ENCODE measurements around the gene IL1RL2.

IL1RL2 gene

DNA sequence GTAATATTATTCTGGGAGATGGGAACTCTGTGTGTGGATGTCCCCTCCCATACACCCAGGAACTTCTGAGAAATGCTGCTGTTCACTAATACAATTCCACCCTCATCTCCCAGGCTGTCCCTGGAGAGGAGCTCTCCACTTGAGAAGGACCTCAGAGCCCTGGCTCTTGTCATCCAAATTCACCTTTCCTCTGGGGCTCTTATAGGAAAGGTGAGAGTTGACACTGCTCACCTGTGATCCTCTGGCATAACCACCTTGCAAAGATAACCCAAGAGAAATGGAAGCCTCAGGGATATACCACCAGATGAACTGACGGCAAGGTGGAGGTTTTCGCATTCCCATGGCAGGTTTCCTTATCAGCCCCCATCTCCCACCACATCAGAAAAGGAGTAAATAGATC is 52.0 kb downstream of the IL1RL2 start:
- no peak for DNase-seq (ENCODE audit: low read depth in 2 of 2)

DNA sequence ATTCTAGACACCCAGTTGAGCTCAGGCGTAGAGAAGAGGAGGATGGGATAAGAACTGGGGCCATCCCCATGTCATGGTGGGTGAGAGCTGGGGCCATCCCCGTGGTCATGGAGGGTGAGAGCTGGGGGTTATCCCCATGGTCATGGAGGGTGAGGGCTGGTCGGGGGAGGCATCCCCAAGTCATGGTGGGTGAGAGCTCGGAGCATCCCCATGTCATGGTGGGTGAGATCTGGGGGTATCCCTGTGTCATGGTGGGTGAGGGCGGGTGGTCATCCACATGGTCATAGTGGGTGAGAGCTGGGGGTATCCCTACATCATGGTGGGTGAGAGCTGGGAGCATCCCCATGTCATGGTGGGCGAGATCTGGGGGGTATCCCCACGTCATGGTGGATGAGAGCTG is 52.5 kb downstream of the IL1RL2 start:
- DNase-seq (ENCODE audit: low read depth in 2 of 2): no peak

DNA sequence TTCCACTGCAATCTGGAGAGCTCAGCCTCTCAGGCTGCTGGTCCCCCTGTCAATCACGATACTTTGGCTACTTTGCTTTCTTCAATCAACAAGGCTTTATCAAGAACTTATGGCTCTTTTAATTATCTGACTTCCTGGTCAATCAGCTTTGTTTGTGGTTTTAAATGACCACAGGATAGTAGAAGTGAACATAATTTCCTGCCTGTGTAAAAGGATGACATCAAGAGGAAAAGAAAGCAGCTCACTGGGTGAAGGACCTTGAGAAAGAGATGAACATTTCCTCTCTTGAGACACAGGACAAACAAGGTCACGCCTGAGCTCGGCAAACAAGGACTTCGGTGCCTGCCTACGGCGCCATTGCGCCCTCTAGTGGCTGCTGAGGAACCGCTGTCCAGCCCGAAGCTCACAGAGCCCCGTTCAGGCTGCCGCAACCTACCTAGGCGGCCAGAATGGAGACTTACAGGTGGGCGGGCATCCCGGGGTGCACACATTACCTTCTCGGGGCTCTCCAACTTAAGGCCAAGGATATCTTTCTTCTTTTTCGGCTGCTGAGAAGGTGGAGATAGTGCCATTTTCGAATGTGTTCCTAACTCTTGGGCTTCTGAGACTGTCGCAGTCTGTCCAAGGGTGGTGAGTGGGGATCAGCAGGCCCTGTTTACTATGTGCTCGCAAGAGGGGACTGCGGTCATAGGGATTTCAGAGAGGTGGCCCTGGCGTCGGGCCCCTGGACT is 54.0 kb downstream of the IL1RL2 start:
- peak; percentile 73 for DNase-seq (ENCODE audit: low read depth in 2 of 2)

DNA sequence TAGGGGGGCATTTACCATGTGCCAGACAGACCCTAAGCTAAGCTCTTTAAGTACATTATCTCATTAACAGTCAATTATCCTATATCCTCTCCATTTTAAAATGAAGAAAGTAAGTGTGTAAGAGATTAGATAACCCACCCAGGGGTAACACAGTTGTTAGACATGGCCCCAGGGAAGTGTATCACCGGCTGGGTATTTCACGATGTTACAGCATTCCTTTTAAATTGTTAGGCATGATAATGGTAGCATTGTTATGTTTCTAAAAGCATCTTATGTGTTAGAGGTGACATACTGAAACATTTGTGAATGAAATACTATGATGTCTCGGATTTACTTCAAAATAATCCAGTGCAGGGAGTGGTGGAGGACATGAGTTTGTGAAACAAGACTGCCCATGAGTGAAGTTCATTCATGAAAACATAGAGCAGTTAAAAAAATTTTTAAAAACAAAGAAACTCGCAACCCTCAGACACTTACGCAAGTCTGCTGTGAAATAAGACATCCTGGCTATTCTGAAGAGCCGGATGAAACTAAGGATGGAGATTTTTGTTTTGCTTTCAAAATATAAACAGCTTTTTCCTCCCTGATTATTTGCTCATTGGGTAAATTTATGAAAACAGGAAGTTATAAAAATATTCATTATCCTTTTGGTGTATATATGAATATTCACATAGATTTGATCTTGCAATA is 54.9 kb downstream of the IL1RL2 start:
- DNase-seq (ENCODE audit: low read depth in 2 of 2): no peak

DNA sequence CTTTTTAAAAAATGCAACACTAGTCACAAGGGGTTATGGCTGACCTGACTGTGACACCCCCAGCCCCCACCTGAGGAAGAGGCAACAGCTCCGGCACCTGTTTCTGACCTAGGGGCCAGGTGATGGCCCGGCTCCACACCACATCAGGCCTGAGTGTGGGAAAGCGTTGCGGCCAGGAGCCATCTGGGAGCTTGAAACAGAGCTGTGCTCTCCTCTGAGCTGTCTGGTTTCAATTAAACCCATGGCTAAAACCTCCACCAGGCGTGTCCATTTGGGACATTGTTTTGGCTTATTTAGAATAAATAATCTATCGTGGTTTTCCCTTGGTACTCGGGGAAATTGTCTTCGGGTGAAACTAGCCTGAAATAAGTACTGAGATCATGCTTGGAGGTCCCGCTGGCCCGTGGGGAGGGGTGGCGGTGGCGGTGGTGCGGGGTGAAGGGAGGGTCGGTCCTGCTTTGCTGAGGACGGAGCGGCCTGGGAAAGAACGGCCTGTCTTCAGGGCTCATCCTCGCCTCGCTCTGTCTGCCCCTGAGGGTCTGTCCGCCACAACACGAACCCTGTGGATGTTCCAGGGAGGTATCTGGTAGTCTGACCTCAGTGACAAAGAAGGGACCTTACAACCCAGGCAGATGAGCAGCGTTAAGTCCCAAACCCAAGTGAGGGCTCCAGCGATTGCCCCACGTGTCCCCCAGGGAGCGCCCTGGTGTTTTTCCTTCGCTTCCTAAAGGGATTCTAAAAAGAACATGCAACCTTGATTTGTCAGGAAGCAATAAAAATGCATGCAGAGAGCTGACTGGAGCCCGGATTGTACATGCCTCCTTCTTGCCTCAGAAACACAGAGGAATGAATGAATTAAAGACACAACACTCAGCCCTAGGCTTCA is 58.7 kb downstream of the IL1RL2 start:
- DNase-seq (ENCODE audit: low read depth in 2 of 2): peak in 1 of 2 experiments; percentile 33

DNA sequence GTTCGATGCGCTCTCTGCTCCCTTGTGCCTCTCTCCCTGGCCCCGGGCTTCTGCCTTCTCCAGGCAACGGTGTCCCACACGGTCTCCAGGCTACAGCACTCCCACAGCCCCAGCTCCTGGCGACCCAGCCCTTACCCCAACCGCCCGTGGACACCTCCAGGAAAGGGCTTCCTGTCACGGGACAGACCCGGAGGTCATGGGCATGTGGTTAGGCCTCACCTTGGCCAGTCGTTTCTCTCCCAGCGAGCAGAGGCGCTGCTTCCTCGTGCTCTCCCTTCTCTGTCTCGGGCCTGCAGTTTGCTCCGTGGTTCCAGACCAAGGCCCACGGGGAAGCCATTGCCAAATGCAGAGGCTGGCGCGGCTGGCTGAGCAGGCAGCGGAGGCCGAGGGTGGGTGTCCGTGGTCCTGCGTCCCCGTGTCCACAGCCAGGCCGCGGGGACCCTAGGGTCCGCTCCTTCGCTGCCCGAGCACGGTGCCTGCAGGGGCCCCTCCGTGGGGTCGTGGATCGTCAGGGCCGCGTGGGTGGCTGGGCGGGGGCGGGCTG is 63.5 kb downstream of the IL1RL2 start:
- DNase-seq (ENCODE audit: low read depth in 2 of 2): no peak

DNA sequence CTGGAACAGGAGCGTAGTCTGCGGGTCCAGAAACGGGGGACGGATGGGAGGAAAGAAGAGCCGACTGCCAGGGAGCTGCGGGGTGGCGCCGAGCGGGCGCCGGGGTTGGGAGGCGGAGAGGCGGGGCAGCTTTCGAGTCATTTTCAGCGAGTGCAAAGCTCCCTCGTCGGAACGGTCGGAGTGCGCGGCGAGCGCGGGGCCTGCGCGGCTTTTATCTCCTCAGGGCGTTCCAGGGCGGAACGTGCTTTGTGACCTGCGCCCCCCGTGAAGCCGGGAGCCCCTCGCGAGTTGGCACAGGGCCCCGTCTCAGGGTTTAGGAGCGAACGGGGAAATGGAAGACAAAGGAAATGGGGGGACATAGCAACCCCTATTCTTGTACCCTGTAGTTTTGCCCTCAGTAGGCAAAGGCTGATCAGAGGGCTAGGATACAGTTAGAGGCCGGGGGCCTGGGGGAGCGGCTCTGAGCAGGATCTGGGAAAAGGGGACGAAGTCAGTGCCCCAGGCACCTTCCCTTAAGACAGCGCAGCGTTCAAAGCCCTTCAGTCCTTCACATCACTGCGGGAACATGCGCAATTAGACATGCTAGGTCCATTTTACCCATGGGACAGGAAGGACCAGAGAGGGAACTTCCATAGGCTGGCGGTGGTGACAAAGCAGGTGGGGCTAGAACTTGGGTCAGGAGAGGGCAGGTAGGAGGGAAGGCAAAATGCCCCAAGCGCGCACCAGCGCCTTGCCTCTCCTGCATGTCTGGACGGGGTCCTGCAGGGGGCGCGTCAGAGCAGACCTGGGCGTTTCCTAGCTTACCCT is 64.4 kb downstream of the IL1RL2 start:
- no peak for DNase-seq (ENCODE audit: low read depth in 2 of 2)

DNA sequence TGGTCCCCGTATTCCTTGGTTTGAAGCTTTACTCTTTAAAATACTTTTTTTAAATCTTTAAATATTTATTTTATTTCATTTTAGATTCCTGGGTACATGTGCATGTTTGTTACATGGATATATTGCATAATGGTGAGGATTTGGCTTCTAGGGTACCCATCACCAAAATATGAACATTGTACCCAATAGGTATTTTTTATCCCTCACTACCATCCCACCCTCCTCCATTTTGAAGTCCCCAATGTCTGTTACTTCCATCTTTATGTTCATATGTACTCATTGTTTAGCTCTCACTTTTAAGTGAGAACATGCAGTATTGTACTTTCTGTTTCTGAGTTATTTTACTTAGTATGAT is 65.0 kb downstream of the IL1RL2 start:
- DNase-seq (ENCODE audit: low read depth in 2 of 2): no peak

DNA sequence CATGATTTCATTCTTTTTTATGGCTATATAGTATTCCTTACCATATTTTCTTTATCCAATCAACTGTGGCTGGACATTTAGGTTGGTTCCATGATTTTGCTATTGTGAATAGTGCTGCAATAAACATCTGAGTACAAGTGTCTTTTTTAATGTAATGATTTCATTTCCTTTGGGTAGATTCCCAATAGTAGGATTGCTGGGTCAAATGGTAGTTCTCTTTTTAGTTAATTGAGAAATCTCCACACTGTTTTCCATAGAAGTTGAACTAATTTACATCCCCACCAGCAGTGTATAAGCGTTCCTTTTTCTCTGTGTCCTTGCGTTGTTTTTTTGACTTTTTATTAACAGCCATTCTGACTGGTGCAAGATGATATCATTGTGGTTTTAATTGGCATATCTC is 65.4 kb downstream of the IL1RL2 start:
- no peak for DNase-seq (ENCODE audit: low read depth in 2 of 2)

DNA sequence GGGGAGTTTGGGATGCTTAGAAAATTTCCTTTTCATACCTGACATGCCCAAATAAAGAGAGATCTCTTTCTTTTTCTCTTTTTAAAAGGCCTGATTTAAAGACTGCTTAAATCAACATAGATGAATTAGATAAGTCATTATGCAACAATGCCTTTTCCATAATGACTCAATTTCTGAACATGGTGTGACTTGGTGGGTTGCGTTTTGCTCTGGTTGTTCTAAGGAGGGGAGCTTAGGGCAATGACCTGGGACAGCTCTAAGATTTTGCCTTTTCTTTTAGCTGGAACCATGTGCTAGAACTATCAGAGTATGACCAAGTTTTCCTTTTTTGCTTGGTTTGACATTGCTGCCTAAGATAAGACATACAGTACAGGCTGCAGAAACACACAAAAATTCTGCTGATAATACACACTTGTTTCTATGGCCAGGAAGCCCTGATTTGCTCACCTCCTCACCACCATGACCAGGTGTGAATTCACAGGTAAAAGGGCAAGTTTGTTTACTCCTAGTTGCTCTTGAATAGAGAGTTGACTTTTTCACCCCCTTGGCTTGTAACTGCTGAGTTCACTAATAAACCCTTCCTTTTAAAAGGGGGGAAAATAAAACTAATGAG is 66.4 kb downstream of the IL1RL2 start:
- no peak for DNase-seq (ENCODE audit: low read depth in 2 of 2)

DNA sequence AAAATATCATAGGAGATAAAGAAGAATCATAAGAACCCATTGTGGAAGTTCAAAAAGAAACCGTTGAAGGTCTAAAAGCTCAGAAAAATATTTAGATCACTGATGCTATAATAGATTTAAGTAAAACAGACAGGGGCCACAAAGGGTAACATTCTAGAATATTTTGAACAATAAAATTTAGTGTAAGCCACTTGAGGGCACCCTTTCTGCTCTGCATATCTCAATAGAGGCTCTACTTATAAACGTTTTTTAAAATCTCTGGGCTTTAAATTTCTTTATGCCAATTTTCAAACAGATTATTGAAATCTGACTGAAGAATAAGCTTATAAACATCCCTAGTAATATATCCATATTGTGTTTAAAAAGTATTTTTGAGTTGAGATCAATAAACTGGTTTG is 66.9 kb downstream of the IL1RL2 start:
- no peak for DNase-seq (ENCODE audit: low read depth in 2 of 2)

DNA sequence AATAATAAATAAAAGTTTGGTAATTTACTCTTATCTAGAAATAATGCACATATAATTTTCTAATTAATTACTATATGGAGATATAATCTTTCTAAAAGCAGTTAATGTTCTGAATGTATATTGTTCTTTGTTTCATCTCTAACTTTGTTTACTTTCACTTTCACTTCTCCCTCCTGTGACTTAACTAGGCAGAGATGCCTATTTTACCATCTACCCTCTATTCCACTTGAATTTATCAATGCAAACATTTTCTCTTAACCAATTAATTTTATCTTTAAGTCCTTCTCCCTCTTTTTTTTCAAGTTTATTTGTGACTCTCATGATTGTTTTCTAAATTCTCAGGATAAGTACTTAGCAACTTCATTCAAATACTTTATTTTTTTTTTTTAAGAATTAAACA is 69.5 kb downstream of the IL1RL2 start:
- DNase-seq (ENCODE audit: low read depth in 2 of 2): no peak

DNA sequence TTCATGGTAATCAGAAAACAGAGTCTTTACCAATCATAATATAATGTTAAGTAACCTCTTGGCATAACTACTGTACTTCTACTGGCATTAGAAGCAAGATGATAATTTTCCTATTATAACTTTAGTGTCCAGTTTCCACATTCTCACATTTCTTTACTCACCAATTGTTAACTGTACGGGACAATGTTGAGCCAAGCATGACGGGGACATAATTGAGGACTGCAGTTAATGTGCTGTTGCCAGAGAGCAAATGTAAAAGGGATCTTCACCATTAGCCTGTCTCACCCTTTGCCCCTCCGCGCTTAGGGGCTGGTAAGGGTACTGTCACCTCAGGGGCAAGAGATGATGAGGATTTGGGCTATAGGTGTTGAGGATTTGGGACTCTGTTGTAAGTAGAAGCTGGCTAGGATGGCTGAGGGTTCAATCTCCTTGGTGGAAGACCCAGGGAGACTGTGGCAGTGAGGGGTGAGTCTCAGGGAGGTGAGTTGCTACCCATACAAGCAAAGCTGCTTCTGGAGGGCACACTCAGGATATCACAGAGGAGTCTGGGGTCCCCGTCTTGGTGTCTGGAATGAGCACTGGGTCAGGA is 70.1 kb downstream of the IL1RL2 start:
- DNase-seq (ENCODE audit: low read depth in 2 of 2): no peak

DNA sequence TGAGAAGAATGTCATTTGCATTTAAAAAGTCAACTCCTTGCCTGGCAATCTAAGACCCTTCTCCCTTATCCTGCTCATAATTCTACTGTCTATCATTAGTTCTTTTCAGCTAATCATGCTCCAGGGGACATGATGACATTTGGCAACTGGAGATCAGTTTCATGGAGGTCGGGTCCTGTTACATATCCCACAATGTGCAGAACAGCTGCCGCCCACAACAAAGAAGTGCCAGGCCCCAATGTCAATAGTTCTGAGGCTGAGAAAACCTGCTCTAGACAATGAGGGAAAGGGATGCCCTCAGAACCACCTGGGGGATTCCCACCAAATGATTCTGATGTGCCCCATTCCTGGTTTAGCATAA is 71.2 kb downstream of the IL1RL2 start:
- DNase-seq (ENCODE audit: low read depth in 2 of 2): no peak

DNA sequence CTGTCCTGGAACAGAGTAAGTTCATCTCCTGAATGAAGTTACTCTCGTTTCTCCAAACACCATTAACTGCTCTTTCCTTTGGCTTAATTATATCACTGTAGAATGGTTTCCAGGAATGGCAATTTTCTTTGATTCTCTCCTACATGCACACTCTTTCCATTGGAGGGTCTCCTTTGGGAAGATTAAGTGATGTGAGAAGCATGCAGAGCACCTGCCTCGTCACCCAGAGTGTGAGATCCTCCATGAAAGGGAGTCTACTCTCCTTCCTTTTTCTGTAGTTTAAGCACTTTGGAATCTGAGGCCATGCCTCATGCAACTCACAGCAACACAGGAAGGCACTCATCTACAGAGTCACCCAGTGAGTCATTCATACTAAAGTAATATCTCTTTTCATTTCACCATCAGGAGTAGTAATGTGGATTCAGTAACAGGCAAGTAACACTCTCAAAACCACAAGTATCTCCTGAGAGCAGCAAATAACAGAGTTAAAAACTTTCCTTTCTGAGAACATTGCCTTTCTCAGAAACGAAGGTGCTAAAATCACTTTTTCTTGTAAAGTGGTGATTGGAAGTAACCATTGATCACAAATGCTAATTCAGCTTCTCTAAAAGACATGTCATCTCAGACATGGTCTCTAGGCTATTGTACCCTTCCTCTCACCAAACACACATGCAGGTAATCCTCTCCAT is 71.7 kb downstream of the IL1RL2 start:
- DNase-seq (ENCODE audit: low read depth in 2 of 2): peak; percentile 91

DNA sequence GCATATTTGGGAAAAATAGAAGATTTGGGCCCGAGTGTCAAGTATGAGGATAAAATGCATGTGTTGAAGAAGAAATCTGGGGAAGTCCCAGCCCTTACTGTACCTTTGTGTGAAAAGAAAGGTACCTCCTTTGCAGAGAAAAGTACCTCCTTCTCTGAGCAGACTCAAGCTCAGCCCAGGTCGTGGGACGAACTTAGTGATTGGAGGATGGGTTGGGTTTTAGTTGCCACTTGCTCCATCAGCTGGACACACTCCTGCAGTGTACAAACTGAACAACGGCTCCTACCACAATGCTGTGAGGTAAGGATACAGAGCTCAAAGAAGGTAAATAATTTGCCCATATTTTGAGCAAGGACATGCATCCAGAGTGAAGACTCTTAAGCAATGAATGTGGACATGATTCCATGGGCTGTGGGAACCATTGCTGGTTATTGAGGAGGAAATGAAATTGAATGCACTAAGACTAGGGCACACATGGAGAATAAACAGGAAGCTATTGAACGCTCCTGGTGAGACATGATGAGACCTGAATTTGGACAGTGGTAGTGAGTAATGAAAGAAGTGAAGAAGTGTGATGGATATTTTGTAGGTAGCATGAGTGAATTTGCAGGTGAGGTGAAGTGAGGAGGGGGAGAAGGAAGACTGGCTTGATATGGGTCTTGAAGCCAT is 74.8 kb downstream of the IL1RL2 start:
- no peak for DNase-seq (ENCODE audit: low read depth in 2 of 2)

DNA sequence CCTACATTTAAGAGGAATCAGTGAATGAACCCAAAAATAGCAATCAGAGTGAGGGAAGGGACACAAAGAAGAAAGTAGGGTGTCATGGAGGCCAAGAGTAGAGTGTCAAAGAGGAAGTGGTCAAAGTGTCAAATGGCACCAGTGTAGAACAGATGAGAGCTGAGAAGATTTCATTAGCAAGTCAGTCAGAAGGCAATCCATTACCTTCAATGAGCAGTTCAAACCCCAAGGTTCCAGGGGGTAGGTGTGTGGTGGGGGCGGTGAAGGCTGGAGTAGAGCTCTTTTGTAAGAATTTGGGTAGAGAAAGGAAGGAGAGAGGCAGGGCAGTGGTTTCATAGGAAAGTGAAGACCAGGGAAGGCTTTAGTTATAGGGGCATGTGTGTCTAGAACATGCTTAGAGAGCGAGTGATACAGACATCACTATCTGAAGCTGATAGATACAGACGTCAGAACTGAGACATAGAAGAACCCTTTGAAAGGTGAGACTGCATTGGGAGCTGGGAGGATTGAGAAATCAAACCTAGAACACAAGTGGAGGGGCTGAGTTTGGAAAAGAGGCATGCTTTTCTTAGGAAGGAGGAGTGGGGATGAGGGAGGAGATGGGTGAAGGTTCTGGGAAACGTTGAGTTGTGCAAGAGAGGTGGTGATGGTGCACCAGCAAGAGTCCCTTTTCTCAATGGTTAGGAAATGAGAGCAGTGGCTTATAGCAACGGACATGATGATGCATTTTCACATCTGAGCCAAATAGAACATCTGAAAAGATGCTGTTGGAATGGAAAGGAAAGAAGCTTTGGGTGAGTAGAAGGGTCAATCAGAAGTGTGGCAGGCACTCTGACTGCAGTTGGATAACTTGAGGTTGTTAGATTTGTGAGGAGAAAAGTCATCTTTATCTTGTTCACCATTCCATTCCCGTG is 75.7 kb downstream of the IL1RL2 start:
- peak in 1 of 2 experiments; percentile 40 for DNase-seq (ENCODE audit: low read depth in 2 of 2)

DNA sequence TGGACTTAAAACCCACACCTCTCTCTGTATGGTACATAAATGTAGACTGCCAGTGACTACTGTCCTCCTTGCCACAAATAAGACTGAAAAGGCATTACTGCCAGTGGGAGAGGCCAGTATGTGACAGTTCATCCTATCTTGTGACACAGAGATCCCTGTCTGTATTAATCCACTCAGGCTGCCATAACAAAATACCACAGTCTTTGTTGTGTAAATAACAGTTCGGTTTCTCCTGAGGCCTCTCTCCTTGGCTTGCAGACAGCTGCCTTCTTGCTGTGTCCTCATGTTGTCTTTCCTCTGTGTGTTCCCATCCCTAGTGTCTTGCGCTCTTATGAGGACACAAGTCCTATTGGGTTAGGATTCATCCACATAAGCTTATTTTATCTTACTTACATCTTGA is 78.1 kb downstream of the IL1RL2 start:
- no peak for DNase-seq (ENCODE audit: low read depth in 2 of 2)

DNA sequence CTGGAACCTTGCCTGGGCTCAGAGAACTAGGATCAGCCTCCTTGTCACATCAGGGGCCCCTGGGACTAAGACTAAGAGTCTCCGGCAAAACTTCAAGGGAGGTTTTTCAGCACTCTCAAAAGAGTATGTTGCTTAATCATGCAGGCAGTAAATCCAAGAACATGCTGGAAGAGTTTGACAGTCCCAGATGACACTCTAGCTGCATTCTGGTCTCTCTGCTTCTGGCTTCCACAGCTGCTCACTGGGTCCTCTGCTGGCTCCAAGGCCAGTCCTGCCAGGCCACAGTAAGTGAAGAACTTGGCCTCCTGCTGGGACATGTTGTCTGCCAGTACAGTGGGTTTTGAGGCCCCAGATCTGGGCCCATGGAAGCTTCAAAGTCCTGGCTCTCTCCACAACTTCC is 79.4 kb downstream of the IL1RL2 start:
- DNase-seq (ENCODE audit: low read depth in 2 of 2): peak in 1 of 2 experiments; percentile 32

All from fibroblast of skin of left quadriceps (primary cell).